HG03378 (cell line): ENCODE measurements around the gene PCK2.

ENCODE experiments used
- ATAC-seq: cut with Tn5 transposase; IDR thresholded peaks from one replicate; pipeline ENCODE4 v1.9.1; 2021; ENCODE audit warnings: mild to moderate bottlenecking, moderate library complexity; ENCODE audit not compliant: unreplicated experiment

The PCK2 gene

DNA sequence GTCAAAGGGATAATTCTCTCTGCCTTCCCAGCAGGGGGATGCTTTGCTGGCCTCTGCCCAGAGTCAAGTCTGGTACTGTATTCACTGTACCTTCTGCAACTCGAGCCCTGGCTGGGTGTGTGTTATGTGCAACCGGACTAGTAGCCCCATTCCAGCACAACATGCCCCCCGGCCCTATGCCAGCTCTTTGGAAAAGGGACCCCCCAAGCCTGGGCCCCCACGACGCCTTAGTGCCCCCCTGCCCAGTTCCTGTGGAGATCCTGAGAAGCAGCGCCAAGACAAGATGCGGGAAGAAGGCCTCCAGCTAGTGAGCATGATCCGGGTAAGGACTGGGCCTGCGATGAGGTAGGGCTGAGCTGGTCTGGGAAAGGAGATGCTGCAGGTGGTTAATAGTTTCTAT is 56.5 kb downstream of the PCK2 start:
- ATAC-seq: no peak

DNA sequence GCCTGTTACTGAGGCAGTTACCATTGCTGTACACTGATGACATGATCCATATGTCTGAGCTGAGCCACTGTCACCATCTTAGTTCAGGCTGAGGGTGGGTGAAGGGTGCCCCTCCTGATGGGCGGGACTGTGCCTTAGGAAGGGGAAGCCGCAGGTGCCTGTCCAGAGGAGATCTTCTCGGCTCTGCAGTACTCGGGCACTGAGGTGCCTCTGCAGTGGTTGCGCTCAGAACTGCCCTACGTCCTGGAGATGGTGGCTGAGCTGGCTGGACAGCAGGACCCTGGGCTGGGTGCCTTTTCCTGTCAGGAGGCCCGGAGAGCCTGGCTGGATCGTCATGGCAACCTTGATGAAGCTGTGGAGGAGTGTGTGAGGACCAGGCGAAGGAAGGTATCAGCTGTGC is 56.9 kb downstream of the PCK2 start:
- ATAC-seq: no peak

DNA sequence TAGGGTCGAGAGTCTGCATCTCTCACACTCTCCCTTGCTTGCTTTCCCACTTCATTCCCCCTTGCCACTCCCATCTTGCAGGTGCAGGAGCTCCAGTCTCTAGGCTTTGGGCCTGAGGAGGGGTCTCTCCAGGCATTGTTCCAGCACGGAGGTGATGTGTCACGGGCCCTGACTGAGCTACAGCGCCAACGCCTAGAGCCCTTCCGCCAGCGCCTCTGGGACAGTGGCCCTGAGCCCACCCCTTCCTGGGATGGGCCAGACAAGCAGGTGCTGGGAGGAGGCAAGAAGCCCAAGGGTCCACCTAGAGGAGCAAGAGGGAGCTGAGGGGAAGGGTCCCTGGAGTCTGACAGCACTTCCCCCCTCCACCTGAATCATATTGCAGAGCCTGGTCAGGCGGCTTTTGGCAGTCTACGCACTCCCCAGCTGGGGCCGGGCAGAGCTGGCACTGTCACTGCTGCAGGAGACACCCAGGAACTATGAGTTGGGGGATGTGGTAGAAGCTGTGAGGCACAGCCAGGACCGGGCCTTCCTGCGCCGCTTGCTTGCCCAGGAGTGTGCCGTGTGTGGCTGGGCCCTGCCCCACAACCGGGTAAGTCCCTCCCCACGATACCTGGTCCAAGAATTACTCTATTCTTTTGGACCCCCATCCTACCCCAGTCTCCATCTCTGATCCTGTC is 57.4 kb downstream of the PCK2 start:
- no peak for ATAC-seq
